Endothelial cell of umbilical vein (primary cell): Measurements from ENCODE around the gene HIKESHI. TPM values are rescaled to one million over a fixed set of nuclear protein-coding genes. Genes with fewer than 3 reads are reported as not detected.

ENCODE experiments used
- BruUV-seq: library from RNA; stranded (reverse); fragments of 400-500 nt; replicated peaks from 2 replicates; lab custom pipeline; 2021; lab: Mats Ljungman, UMichigan
- CTCF ChIA-PET: fragments of 300-600, 350-600 bp; sonication (Branson Sonifier 250); formaldehyde crosslinking; loops from one replicate; lab custom pipeline; 2021; ENCODE audit warnings: antibody characterized with exemption, inconsistent platforms; lab: Charles Lee
- POLR2A ChIA-PET: fragments of 300-600, 350-600 bp; sonication (Branson Sonifier 250); formaldehyde crosslinking; loops from one replicate; lab custom pipeline; 2021; ENCODE audit warnings: antibody characterized with exemption, inconsistent platforms; lab: Charles Lee
- DNase-seq: peaks from one replicate; pipeline ENCODE4 v3.0.0-alpha.2; 2011; ENCODE audit warnings: low read depth, low spot score
- FAIRE-seq: peaks from 2 replicates; lab custom pipeline; 2011; peaks lifted over from hg19 to GRCh38; lab: Jason Lieb, UNC
- H2AFZ ChIP-seq: 2 replicates; pipeline ENCODE4 v1.6.0; 2012; ENCODE audit warnings: low read depth, low read length, control low read depth, inconsistent platforms
- H3K27ac ChIP-seq: 2 replicates; pipeline ENCODE4 v1.5.1; 2011; ENCODE audit warnings: low read depth, mild to moderate bottlenecking, control low read depth, low read length, moderate library complexity; ENCODE audit not compliant: insufficient read depth
- H3K27me3 ChIP-seq, 2 experiments: 2 replicates each; pipeline versions ENCODE4 v1.6.0 to v1.6.1; 2011; ENCODE audit warnings: low read length in 2 of 2, mixed read lengths in 1 of 2; ENCODE audit not compliant: control insufficient read depth in 2 of 2, insufficient read depth in 2 of 2
- H3K36me3 ChIP-seq, 2 experiments: 2 replicates in 1 of 2; 3 replicates in 1 of 2; pipeline ENCODE4 v1.5.1; 2011; ENCODE audit warnings: low read length in 2 of 2, mild to moderate bottlenecking in 1 of 2, moderate library complexity in 1 of 2; ENCODE audit not compliant: control insufficient read depth in 2 of 2, insufficient read depth in 2 of 2; ENCODE audit errors: extremely low read depth in 1 of 2
- H3K4me1 ChIP-seq: 3 replicates; pipeline ENCODE4 v1.5.1; 2011; ENCODE audit warnings: mild to moderate bottlenecking, low read length; ENCODE audit not compliant: control insufficient read depth, insufficient read depth; ENCODE audit errors: extremely low read depth
- H3K4me2 ChIP-seq: 2 replicates; pipeline ENCODE4 v1.6.1; 2011; ENCODE audit warnings: low read length, control low read depth, mixed read lengths; ENCODE audit not compliant: insufficient read depth
- H3K4me3 ChIP-seq, 3 experiments: fragments of 200-600 bp in 1 of 3; sonication (generic), shearing (Covaris generic) in 1 of 3; replicated peaks in 1 of 3; 2 replicates each; pipeline ENCODE4 v1.5.1; 2011 to 2016; ENCODE audit warnings: control low read depth in 3 of 3, low read length in 3 of 3, mild to moderate bottlenecking in 2 of 3, inconsistent platforms in 1 of 3, low read depth in 1 of 3, moderate library complexity in 1 of 3; ENCODE audit not compliant: insufficient read depth in 1 of 3
- H3K79me2 ChIP-seq: 2 replicates; pipeline ENCODE4 v1.6.0; 2012; ENCODE audit warnings: low read length, inconsistent platforms; ENCODE audit not compliant: control insufficient read depth, insufficient read depth
- H3K9ac ChIP-seq: replicated peaks from 2 replicates; pipeline ENCODE3; 2011; ENCODE audit warnings: low read length, control low read depth; ENCODE audit not compliant: insufficient read depth; ENCODE audit errors: extremely low read depth
- H3K9me1 ChIP-seq: replicated peaks from 3 replicates; pipeline ENCODE4 v1.6.0; 2011; ENCODE audit warnings: mild to moderate bottlenecking, low read length; ENCODE audit not compliant: control insufficient read depth, insufficient read depth; ENCODE audit errors: extremely low read depth
- H3K9me3 ChIP-seq: replicated peaks from 2 replicates; pipeline ENCODE4 v1.5.1; 2012; ENCODE audit warnings: low read length, inconsistent platforms; ENCODE audit not compliant: control insufficient read depth, insufficient read depth
- H4K20me1 ChIP-seq: replicated peaks from 2 replicates; pipeline ENCODE3; 2011; ENCODE audit warnings: mild to moderate bottlenecking, low read length; ENCODE audit not compliant: control insufficient read depth, insufficient read depth; ENCODE audit errors: extremely low read depth
- CTCF ChIP-seq, 2 donors: IDR thresholded peaks; 1 replicate in 1 of 2; 2 replicates in 1 of 2; pipeline ENCODE4 v1.5.1; 2011; ENCODE audit warnings: low read length in 2 of 2, mild to moderate bottlenecking in 2 of 2, moderate library complexity in 2 of 2, control low read depth in 1 of 2, inconsistent platforms in 1 of 2, low read depth in 1 of 2; ENCODE audit not compliant: insufficient read depth in 1 of 2; ENCODE audit errors: extremely low read depth in 1 of 2
- MAX ChIP-seq: IDR thresholded peaks from 2 replicates; pipeline ENCODE4 v1.6.1; 2011; ENCODE audit not compliant: insufficient read depth, insufficient read length
- dilution Hi-C: fragments of 300-500 bp; cut with MboI; formaldehyde crosslinking; loops from one replicate; pipeline ENCODE4 v1.15.0; 2019; ENCODE audit warnings: low sequenced_read_pairs; ENCODE audit not compliant: extremely low pct_ligation_motif_present
- intact Hi-C: fragments of 100-400 bp; cut with micrococcal nuclease; formaldehyde crosslinking; loops from one replicate; pipeline ENCODE4 v1.10.0; 2022
- polyA plus RNA-seq, 4 experiments: library from polyadenylated mRNA; depleted of rRNA in 3 of 4; stranded (reverse) in 3 of 4; unstranded in 1 of 4; fragments of >200 nt; gene quantifications; 2 replicates each; pipeline versions ENCODE4 v1.2.1 to v1.2.3, GENCODE V29; 2011 to 2012; ENCODE audit warnings: missing spikeins in 1 of 4
- total RNA-seq: library from RNA; stranded (reverse); gene quantifications from 2 replicates; pipeline ENCODE4 v1.2.3, GENCODE V29; 2021

The HIKESHI gene
- total and polyA plus RNA-seq, 2 donors (not counting 3 experiments of a cell fraction or from before 2014, with no cell fraction given): 40.2 to 66.9 TPM

- POLR2A ChIA-PET: no interaction called here
- FAIRE-seq (peak; percentile 67), DNase-seq (peak; percentile 49)
- dilution Hi-C loops (no loop called here), intact Hi-C loops (loop anchor here (1.0 to 10.0 kb wide), 5 partner anchors 249 to 697 kb away; partner anchors contain the start of genes CCDC83 and CREBZF)
- Histone ChIP-seq H3K27ac (no peak overlapping the region), H2AFZ (no peak overlapping the region), H3K4me1 (no peaks in the 10 kb centered on the region), H3K4me3 (no peak overlapping the region), H3K9ac (no peak overlapping the region), H3K27me3 (peaks cover 0 to 3% of the 10 kb centered on the region in 2 experiments), H3K4me2 (no peak overlapping the region), H3K9me1 (no peaks in the 10 kb centered on the region), H3K9me3 (no peaks in the 10 kb centered on the region), H4K20me1 (no peaks in the 10 kb centered on the region), H3K79me2 (no peaks in the 10 kb centered on the region), H3K36me3 (no peaks in the 10 kb centered on the region)
- peak; percentile 59 to 68 for TF ChIP-seq CTCF (IDR thresholded peaks at IDR 0.05; ENCODE audit: extremely low read depth in 1 of 2, insufficient read depth in 1 of 2, low read depth in 1 of 2, low read length in 2 of 2)
- TF ChIP-seq MAX: no peak
- BruUV-seq: no TSS peak
- CTCF ChIA-PET: interaction anchor here (0.6 to 2.5 kb wide), 11 partner anchors 8 to 694 kb away, joined by 3 to 11 read pairs (median 4); partner anchors contain the start of gene CCDC83
Observed at GRCh38 chr11:86291466-86292262, 10.4 kb upstream of the HIKESHI start.
